HG03103 (cell line): ENCODE measurements around the gene C14orf180.
"Not testable (repeated sequence)": the region's sequence is repeated elsewhere in the genome, so short reads cannot be mapped to it uniquely, and the experiment has no call there.

Source experiments
- ATAC-seq: cut with Tn5 transposase; IDR thresholded peaks from one replicate; pipeline ENCODE4 v1.9.1; 2021; ENCODE audit warnings: low read depth; ENCODE audit not compliant: unreplicated experiment

C14orf180 gene

GRCh38 chr14:104603711-104604401 lies 24.3 kb downstream of the C14orf180 start:
- ATAC-seq, result no peak

- no peak for ATAC-seq
Observed at GRCh38 chr14:104604458-104605449, 25.2 kb downstream of the C14orf180 start, which contains the start of gene TMEM179. Gene TMEM179, minus strand, starts transcription at chr14:104604772. Its CDS starts 31 bp downstream, at chr14:104604741.

- no peak for ATAC-seq
Observed at GRCh38 chr14:104609666-104610065, 30.1 kb downstream of the C14orf180 start.

- no peak for ATAC-seq
Observed at GRCh38 chr14:104610749-104611310, 31.3 kb downstream of the C14orf180 start.

GRCh38 chr14:104611881-104612280 lies 32.3 kb downstream of the C14orf180 start:
- ATAC-seq, result no peak

GRCh38 chr14:104614126-104614812 lies 34.7 kb downstream of the C14orf180 start:
- ATAC-seq, result no peak

- ATAC-seq, result no peak
Observed at GRCh38 chr14:104624939-104625338, 45.4 kb downstream of the C14orf180 start.

- ATAC-seq, result no peak
Observed at GRCh38 chr14:104632781-104633180, 53.2 kb downstream of the C14orf180 start.

GRCh38 chr14:104633276-104634137 lies 53.9 kb downstream of the C14orf180 start:
- ATAC-seq, result no peak

GRCh38 chr14:104634138-104634760 lies 54.7 kb downstream of the C14orf180 start:
- ATAC-seq, result no peak

- ATAC-seq, result no peak
Observed at GRCh38 chr14:104634886-104635570, 55.5 kb downstream of the C14orf180 start.

- no peak for ATAC-seq
Observed at GRCh38 chr14:104635717-104636116, 56.2 kb downstream of the C14orf180 start.

- no peak for ATAC-seq
Observed at GRCh38 chr14:104636131-104636530, 56.6 kb downstream of the C14orf180 start.

- not testable (repeated sequence) for ATAC-seq
Observed at GRCh38 chr14:104636846-104637545, 57.4 kb downstream of the C14orf180 start.

- no peak for ATAC-seq
Observed at GRCh38 chr14:104637546-104638003, 58.0 kb downstream of the C14orf180 start.

GRCh38 chr14:104638190-104638589 lies 58.6 kb downstream of the C14orf180 start:
- no peak for ATAC-seq

- no peak for ATAC-seq
Observed at GRCh38 chr14:104638927-104639450, 59.4 kb downstream of the C14orf180 start.

GRCh38 chr14:104639471-104639870 lies 59.9 kb downstream of the C14orf180 start:
- ATAC-seq, result no peak
